Transverse colon (tissue), 4 donors: Measurements from ENCODE around the gene NT5E. TPM values are rescaled to one million over a fixed set of nuclear protein-coding genes. Genes with fewer than 3 reads are reported as not detected.

Source experiments
- DNase-seq: peaks from one replicate; pipeline ENCODE4 v3.0.0-alpha.2; 2019
- H3K27ac ChIP-seq, 4 donors: fragments of 200-600 bp; sonication (generic); 2 replicates each; pipeline ENCODE4 v1.5.1; 2016 to 2018; ENCODE audit warnings: inconsistent platforms in 4 of 4
- H3K27me3 ChIP-seq: fragments of 200-600 bp; sonication (generic); 2 replicates; pipeline ENCODE4 v1.5.1; 2017; ENCODE audit warnings: inconsistent platforms
- H3K36me3 ChIP-seq, 4 donors: fragments of 200-600 bp; sonication (generic); 2 replicates each; pipeline ENCODE4 v1.5.1; 2017 to 2019; ENCODE audit warnings: inconsistent platforms in 4 of 4
- H3K4me1 ChIP-seq, 4 donors: fragments of 200-600 bp; sonication (generic); 2 replicates each; pipeline ENCODE4 v1.5.1; 2017 to 2020; ENCODE audit warnings: inconsistent platforms in 4 of 4
- H3K4me3 ChIP-seq, 4 donors: fragments of 200-600 bp; sonication (generic); 1 replicate in 1 of 4; 2 replicates in 3 of 4; pipeline versions ENCODE4 v1.5.1 to v1.6.1; 2017 to 2019; ENCODE audit warnings: inconsistent platforms in 4 of 4
- H3K9me3 ChIP-seq, 2 donors: fragments of 200-600 bp; sonication (generic); 2 replicates each; pipeline ENCODE4 v1.5.1; 2017 to 2019; ENCODE audit warnings: inconsistent platforms in 2 of 2
- EP300 ChIP-seq: sonication (generic); formaldehyde crosslinking; IDR thresholded peaks from one replicate; pipeline ENCODE4 v1.6.1; 2017; ENCODE audit warnings: antibody characterized with exemption, low read depth
- POLR2A ChIP-seq: fragments of 450-650 bp; IDR thresholded peaks from one replicate; pipeline ENCODE4 v1.6.1; 2016; ENCODE audit warnings: antibody characterized with exemption, mild to moderate bottlenecking, moderate library complexity
- POLR2AphosphoS5 ChIP-seq, 3 donors: sonication (generic); formaldehyde crosslinking; IDR thresholded peaks; one replicate each; pipeline ENCODE4 v1.6.1; 2016; ENCODE audit warnings: antibody characterized with exemption in 3 of 3
- WGBS, 2 donors: methylation state at CpG; one replicate each; pipeline ENCODE4 v1.1.5; 2018; ENCODE audit warnings: low coverage in 1 of 2; 5-methylcytosine and 5-hydroxymethylcytosine counted together
- in situ Hi-C, 4 donors: fragments of 200-750 bp; cut with MboI; loops; one replicate each; pipeline versions ENCODE4 v1.15.0 to v1.15.1; 2017; ENCODE audit warnings: low sequenced_read_pairs in 3 of 4, low pct_ligation_motif_present in 1 of 4, low pct_unique_long_range_greater_than_20kb in 1 of 4
- intact Hi-C: fragments of 100-400 bp; cut with DNase I; formaldehyde crosslinking; loops from one replicate; pipeline ENCODE4 v1.15.1; 2023; ENCODE audit warnings: low total_unique reads
- total RNA-seq, 4 donors: library from RNA; depleted of rRNA; stranded (reverse); fragments of >200 nt; gene quantifications; one replicate each; pipeline ENCODE4 v1.1.0, GENCODE V29; 2016
- TF ChIP-seq, protein P1 (sequence below), 5 experiments: fragments of 200-600 bp in 3 of 5; fragments of 450-650 bp in 2 of 5; sonication (generic) in 3 of 5; IDR thresholded peaks; 1 replicate in 2 of 5; 2 replicates in 3 of 5; pipeline ENCODE4 v1.5.1; 2016 to 2017; ENCODE audit warnings: antibody characterized with exemption in 5 of 5, inconsistent platforms in 3 of 5, mild to moderate bottlenecking in 2 of 5, moderate library complexity in 1 of 5

Gene NT5E
- total RNA-seq, 4 donors from 2014 or later: 10.5 to 71.8 (median 31.5) TPM

DNA sequence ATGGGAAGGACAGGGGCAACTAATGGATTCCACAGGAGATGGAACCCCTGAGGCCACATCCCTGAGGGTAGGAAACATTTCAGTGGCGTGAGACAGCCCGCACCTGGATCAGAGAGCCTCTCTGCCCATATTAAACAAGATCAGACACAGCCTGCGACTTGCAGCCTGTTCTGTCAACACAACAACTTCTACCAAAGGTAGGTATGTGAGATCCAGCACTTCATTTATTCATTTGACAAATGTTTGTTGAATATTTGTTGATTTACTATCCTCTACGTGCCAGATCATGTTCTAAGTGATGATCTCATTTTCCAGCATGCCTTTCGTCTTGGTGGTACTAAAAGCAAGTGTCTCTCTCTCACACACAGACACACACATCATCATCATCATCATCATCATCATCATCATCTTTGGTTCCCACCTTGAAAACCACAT is 43.2 kb upstream of the NT5E start:
- 71 to 88% methylated on average over 5 of the region's 5 CpGs for WGBS, 2 donors

DNA sequence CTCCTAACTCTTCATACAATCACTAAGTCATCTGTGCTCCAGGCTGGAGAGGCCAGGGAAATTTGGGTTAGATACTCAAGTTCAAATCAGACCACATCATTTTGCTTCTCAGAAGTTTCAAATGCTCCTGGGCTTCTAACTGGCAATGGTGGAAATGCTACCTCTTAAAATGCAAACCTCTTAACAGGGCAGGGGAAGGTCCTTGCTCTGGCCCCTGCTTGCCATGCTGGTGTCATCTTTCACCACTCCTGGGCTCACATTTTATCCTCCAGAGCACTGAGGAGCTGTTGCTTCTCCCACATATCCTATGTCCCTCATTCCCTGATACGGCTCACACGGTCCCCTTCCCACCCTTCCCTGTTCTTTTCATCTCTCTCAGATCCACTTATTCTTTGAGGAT is 41.8 kb upstream of the NT5E start:
- intact Hi-C loops (no loop called here), in situ Hi-C loops (no loop called here)
- TF ChIP-seq EP300: no peak
- no peak for TF ChIP-seq POLR2AphosphoS5 (IDR thresholded peaks at IDR 0.05)
- TF ChIP-seq POLR2A: no peak
- TF ChIP-seq, protein P1, sequence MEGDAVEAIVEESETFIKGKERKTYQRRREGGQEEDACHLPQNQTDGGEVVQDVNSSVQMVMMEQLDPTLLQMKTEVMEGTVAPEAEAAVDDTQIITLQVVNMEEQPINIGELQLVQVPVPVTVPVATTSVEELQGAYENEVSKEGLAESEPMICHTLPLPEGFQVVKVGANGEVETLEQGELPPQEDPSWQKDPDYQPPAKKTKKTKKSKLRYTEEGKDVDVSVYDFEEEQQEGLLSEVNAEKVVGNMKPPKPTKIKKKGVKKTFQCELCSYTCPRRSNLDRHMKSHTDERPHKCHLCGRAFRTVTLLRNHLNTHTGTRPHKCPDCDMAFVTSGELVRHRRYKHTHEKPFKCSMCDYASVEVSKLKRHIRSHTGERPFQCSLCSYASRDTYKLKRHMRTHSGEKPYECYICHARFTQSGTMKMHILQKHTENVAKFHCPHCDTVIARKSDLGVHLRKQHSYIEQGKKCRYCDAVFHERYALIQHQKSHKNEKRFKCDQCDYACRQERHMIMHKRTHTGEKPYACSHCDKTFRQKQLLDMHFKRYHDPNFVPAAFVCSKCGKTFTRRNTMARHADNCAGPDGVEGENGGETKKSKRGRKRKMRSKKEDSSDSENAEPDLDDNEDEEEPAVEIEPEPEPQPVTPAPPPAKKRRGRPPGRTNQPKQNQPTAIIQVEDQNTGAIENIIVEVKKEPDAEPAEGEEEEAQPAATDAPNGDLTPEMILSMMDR (IDR thresholded peaks at IDR 0.05): no peak
- Histone ChIP-seq H3K27me3 (no peaks in the 10 kb centered on the region), H3K9me3 (no peaks in the 10 kb centered on the region), H3K36me3 (no peaks in the 10 kb centered on the region), H3K27ac (no peak overlapping the region), H3K4me1 (peaks cover 4 to 25% (median 20%) of the 10 kb centered on the region in 4 donors), H3K4me3 (no peak overlapping the region)
- WGBS, 2 donors: 76 to 93% methylated on average over 2 of the region's 2 CpGs
- DNase-seq: no peak

More for the DNA sequence above, 43.2 kb upstream of the NT5E start:
- Histone ChIP-seq H3K36me3 (no peaks in the 10 kb centered on the region), H3K4me1 (peaks cover 4 to 39% (median 28%) of the 10 kb centered on the region in 4 donors), H3K4me3 (no peak overlapping the region), H3K9me3 (no peaks in the 10 kb centered on the region), H3K27me3 (no peaks in the 10 kb centered on the region), H3K27ac (no peak overlapping the region)
- intact Hi-C loops (no loop called here), in situ Hi-C loops (no loop called here)
- TF ChIP-seq POLR2A: no peak
- TF ChIP-seq, protein P1 (IDR thresholded peaks at IDR 0.05): no peak
- DNase-seq: no peak

DNA sequence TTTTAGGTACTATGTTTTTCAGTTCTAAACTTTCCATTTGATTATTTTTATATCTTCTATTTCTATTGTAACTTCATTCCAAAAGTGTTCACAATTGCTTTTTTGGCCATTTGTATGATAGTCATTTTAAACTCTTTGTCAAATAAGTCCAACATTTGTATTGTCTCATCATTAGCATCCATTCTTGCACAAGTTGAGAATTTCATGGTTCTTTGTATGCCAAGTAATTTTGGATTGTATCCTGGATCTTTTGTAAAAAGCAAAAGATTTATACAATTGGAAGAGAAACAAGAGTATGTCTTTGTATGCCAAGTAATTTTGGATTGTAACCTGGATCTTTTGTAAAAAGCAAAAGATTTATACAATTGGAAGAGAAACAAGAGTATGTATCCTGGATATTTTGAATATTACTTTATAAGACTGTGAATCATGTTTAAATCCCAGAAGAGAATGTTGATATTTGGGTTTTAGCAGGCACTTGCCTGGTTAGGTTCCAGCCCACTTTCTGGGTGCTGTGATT is 36.9 kb upstream of the NT5E start:
- in situ Hi-C loops: no loop called here
- intact Hi-C loops: no loop called here
- Histone ChIP-seq H3K36me3 (no peaks in the 10 kb centered on the region), H3K27me3 (no peaks in the 10 kb centered on the region), H3K27ac (no peak overlapping the region), H3K4me1 (peaks cover 0 to 17% (median 3%) of the 10 kb centered on the region in 4 donors), H3K4me3 (no peak overlapping the region), H3K9me3 (no peaks in the 10 kb centered on the region)
- DNase-seq: no peak
- no peak for TF ChIP-seq POLR2A
- no peak for TF ChIP-seq POLR2AphosphoS5 (IDR thresholded peaks at IDR 0.05)
- TF ChIP-seq, protein P1 (IDR thresholded peaks at IDR 0.05): no peak
- TF ChIP-seq EP300: no peak

DNA sequence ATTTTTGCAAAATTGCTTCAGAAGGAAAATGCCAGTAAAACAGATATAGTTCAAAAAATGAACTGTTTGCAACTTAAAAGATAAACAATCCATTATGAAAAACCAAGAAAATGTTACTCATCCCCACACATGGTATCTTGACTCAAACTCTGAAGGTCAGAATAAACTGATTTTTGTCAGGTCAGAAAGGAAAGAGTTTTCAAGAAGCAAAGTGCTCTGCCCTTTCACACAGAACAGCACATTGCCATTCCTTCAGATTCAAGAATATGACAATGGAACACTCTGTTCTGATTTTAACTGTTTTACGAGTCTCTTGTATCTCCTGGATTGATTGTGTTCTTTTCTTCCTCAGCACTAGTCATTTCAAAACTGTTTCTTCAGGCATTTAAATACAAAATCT is 33.8 kb upstream of the NT5E start:
- peak in 1 of 3 donors; percentile 28 for TF ChIP-seq POLR2AphosphoS5 (IDR thresholded peaks at IDR 0.05)
- TF ChIP-seq, protein P1 (IDR thresholded peaks at IDR 0.05): no peak
- Histone ChIP-seq H3K4me3 (no peak overlapping the region), H3K9me3 (no peaks in the 10 kb centered on the region), H3K27me3 (no peaks in the 10 kb centered on the region), H3K4me1 (peaks cover 0 to 29% (median 6%) of the 10 kb centered on the region in 4 donors), H3K27ac (peak overlapping the region in 3 of 4 donors; percentile 6 to 46 (median 36)), H3K36me3 (no peaks in the 10 kb centered on the region)
- DNase-seq: no peak
- 46 to 52% methylated on average over 1 of the region's 1 CpG for WGBS, 2 donors
- intact Hi-C loops (no loop called here), in situ Hi-C loops (no loop called here)
